Thyroid gland (tissue), 4 donors: ENCODE data around the gene RPS27L. TPM values are rescaled to one million over a fixed set of nuclear protein-coding genes. Genes with fewer than 3 reads are reported as not detected.

ENCODE experiments used
- DNase-seq, 2 donors: peaks; one replicate each; pipeline ENCODE4 v3.0.0-alpha.2; 2019
- H3K27ac ChIP-seq, 3 donors: fragments of 200-600 bp; sonication (generic); 1 replicate in 2 of 3; 2 replicates in 1 of 3; pipeline ENCODE4 v1.5.1; 2016 to 2019; ENCODE audit warnings: mild to moderate bottlenecking in 1 of 3, moderate library complexity in 1 of 3
- H3K27me3 ChIP-seq: fragments of 200-600 bp; sonication (generic); one replicate; pipeline ENCODE4 v1.5.1; 2019
- H3K36me3 ChIP-seq, 2 donors: fragments of 200-600 bp; sonication (generic); one replicate each; pipeline ENCODE4 v1.5.1; 2016 to 2019
- H3K4me1 ChIP-seq, 2 donors: fragments of 200-600 bp; sonication (generic); one replicate each; pipeline ENCODE4 v1.5.1; 2017 to 2019
- H3K4me3 ChIP-seq, 3 donors: fragments of 200-600 bp; sonication (generic); replicated peaks in 1 of 3; 1 replicate in 2 of 3; 2 replicates in 1 of 3; pipeline ENCODE4 v1.5.1; 2016; ENCODE audit warnings: mild to moderate bottlenecking in 1 of 3
- H3K9me3 ChIP-seq: fragments of 200-600 bp; sonication (generic); one replicate; pipeline ENCODE4 v1.5.1; 2017
- POLR2A ChIP-seq, 2 donors: fragments of 450-650 bp; IDR thresholded peaks; one replicate each; pipeline ENCODE4 v1.6.1; 2017; ENCODE audit warnings: antibody characterized with exemption in 2 of 2, mild to moderate bottlenecking in 2 of 2, moderate library complexity in 1 of 2
- WGBS, 2 donors: methylation state at CpG; one replicate each; pipeline ENCODE4 v1.1.5; 2017; 5-methylcytosine and 5-hydroxymethylcytosine counted together
- intact Hi-C: fragments of 100-400 bp; cut with DNase I; formaldehyde crosslinking; loops from one replicate; pipeline ENCODE4 v1.15.1; 2023
- total RNA-seq, 4 donors: library from RNA; depleted of rRNA; stranded (reverse); fragments of >200 nt; gene quantifications; one replicate each; pipeline ENCODE4 v1.2.3, GENCODE V29; 2016
- TF ChIP-seq, protein P1 (sequence below), 6 experiments: fragments of 200-600 bp in 3 of 6; fragments of 450-650 bp in 3 of 6; sonication (generic) in 3 of 6; IDR thresholded peaks; one replicate each; pipeline ENCODE4 v1.5.1; 2016 to 2019; ENCODE audit warnings: antibody characterized with exemption in 6 of 6, mild to moderate bottlenecking in 2 of 6, inconsistent platforms in 1 of 6, moderate library complexity in 1 of 6

Gene RPS27L
- total RNA-seq, 4 donors from 2014 or later, result 38.6 to 126 (median 88.9) TPM

- Histone ChIP-seq H3K4me1 (peaks cover 4 to 11% of the 10 kb centered on the region in 2 donors), H3K27ac (no peak overlapping the region), H3K9me3 (no peaks in the 10 kb centered on the region), H3K36me3 (no peaks in the 10 kb centered on the region), H3K27me3 (no peaks in the 10 kb centered on the region), H3K4me3 (no peak overlapping the region)
- DNase-seq, result no peak
- intact Hi-C loops, result no loop called here
- TF ChIP-seq POLR2A (IDR thresholded peaks at IDR 0.05), result no peak
- TF ChIP-seq, protein P1, sequence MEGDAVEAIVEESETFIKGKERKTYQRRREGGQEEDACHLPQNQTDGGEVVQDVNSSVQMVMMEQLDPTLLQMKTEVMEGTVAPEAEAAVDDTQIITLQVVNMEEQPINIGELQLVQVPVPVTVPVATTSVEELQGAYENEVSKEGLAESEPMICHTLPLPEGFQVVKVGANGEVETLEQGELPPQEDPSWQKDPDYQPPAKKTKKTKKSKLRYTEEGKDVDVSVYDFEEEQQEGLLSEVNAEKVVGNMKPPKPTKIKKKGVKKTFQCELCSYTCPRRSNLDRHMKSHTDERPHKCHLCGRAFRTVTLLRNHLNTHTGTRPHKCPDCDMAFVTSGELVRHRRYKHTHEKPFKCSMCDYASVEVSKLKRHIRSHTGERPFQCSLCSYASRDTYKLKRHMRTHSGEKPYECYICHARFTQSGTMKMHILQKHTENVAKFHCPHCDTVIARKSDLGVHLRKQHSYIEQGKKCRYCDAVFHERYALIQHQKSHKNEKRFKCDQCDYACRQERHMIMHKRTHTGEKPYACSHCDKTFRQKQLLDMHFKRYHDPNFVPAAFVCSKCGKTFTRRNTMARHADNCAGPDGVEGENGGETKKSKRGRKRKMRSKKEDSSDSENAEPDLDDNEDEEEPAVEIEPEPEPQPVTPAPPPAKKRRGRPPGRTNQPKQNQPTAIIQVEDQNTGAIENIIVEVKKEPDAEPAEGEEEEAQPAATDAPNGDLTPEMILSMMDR (IDR thresholded peaks at IDR 0.05), result no peak
- 92 to 96% methylated on average over 5 of the region's 5 CpGs for WGBS, 2 donors
These were observed 43.4 kb upstream of the RPS27L start for GRCh38 chr15:63200464-63201249.

DNA sequence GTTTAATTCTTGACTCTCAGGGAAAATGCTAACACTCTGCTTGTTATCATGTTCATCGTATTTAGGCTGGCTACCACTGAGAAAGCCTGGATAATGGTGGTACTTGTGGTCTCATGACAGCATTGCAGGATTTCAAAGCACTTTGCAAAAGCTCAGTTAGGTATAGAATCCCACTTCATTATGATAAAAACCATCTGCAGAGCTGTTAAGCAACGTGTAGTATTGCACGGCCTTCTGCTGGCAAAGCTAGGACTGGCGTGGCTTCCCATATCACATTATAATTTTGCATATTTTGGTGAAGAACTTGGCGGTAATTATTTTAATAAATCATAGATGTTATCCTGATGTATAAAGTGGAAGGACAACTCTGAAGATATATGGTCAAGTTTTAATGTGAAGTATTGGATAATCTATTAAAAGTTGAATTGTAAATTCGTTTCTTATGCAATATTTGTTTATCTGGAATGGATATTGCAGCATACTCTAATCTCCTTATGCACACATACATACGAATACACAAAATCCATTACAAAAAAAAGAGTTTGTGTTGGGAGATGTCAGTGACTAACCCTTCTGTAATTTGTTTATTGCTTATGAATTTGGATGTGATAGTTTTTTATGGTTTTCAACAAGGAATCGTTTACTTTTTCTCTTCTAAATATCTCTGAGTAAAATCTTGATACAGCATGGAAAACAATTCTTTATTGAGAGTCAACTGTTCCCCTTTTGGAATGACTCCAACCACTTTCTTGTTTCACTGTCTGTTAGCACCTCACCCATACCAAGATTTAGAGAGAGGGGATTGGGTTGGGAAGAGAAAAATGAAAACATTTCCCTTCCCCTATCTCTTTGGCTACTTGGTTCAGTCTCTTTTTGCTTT lies 41.3 kb upstream of the RPS27L start:
- intact Hi-C loops, result no loop called here
- H3K36me3 ChIP-seq, result no peaks in the 10 kb centered on the region
- WGBS, 2 donors, result 85 to 86% methylated on average over 8 of the region's 8 CpGs
- no peak for DNase-seq
- no peaks in the 10 kb centered on the region for H3K9me3 ChIP-seq
- H3K27me3 ChIP-seq, result no peaks in the 10 kb centered on the region
- no peak for TF ChIP-seq POLR2A (IDR thresholded peaks at IDR 0.05)
- TF ChIP-seq, protein P1 (IDR thresholded peaks at IDR 0.05), result no peak
- H3K4me1 ChIP-seq, result peaks cover 0 to 21% of the 10 kb centered on the region in 2 donors
- H3K4me3 ChIP-seq, result no peak overlapping the region
- no peak overlapping the region for H3K27ac ChIP-seq

DNA sequence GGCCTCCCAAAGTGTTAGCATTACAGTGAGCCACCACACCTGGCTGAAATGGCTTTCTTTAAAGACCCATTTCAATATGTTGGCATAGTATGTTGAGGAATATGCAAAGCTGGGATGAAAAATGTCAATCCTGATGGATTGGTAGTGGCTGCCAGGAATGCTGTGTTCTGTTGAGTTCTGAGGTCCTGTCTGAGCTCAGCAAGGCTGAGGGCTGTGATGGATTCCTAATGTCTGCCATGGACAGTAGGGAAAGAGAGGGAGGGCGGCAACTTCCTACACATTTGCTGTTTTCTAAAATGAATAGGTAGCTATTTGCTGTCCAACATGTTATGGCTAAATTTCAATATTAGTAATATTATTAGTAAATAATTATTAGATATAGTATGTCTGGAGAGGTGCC lies 40.3 kb upstream of the RPS27L start:
- DNase-seq, result no peak
- no peak overlapping the region for H3K27ac ChIP-seq
- H3K9me3 ChIP-seq, result no peaks in the 10 kb centered on the region
- H3K27me3 ChIP-seq, result no peaks in the 10 kb centered on the region
- no peak overlapping the region for H3K4me3 ChIP-seq
- H3K36me3 ChIP-seq, result no peaks in the 10 kb centered on the region
- no peak for TF ChIP-seq POLR2A (IDR thresholded peaks at IDR 0.05)
- TF ChIP-seq, protein P1 (IDR thresholded peaks at IDR 0.05), result no peak
- intact Hi-C loops, result no loop called here
- H3K4me1 ChIP-seq, result peaks cover 0 to 26% of the 10 kb centered on the region in 2 donors
- WGBS, 2 donors, result 96 to 100% methylated on average over 1 of the region's 1 CpG

DNA sequence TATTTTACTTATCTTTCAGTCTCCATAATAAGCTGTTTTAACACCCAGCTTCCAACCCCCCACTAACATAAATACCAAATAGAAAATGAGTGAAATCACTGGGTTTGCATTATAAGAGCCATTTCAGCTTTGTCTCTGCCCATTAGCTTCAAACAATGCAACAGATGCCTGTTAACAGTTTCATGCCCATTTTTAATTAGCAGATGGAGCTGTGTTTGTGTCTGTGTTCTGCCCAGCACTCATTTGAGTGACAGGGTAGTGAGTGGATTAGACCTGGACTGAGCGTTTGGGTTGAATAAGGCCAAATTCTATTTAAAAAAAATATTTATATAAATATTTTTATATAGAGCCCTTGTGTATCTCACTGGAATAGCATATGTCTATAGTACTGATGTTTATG lies 39.6 kb upstream of the RPS27L start:
- intact Hi-C loops, result no loop called here
- Histone ChIP-seq H3K27me3 (no peaks in the 10 kb centered on the region), H3K27ac (no peak overlapping the region), H3K4me1 (peaks cover 0 to 24% of the 10 kb centered on the region in 2 donors), H3K9me3 (no peaks in the 10 kb centered on the region), H3K36me3 (no peaks in the 10 kb centered on the region), H3K4me3 (no peak overlapping the region)
- no peak for DNase-seq
- 86 to 90% methylated on average over 1 of the region's 1 CpG for WGBS, 2 donors
- no peak for TF ChIP-seq POLR2A (IDR thresholded peaks at IDR 0.05)
- TF ChIP-seq, protein P1 (IDR thresholded peaks at IDR 0.05), result no peak
